Epithelial cell of proximal tubule (primary cell): Measurements from ENCODE around the gene INO80E. TPM values are rescaled to one million over a fixed set of nuclear protein-coding genes. Genes with fewer than 3 reads are reported as not detected.

ENCODE experiments used
- DNase-seq: peaks from one replicate; pipeline ENCODE4 v3.0.0-alpha.2; 2011; ENCODE audit warnings: low read depth
- H3K4me3 ChIP-seq: 2 replicates; pipeline ENCODE4 v1.5.1; 2011; ENCODE audit warnings: low read depth, mild to moderate bottlenecking, low read length
- CTCF ChIP-seq: conservative IDR thresholded peaks from 2 replicates; pipeline ENCODE4 v1.5.1; 2012; ENCODE audit warnings: low read depth, mild to moderate bottlenecking, low read length
- total RNA-seq: library from RNA; depleted of rRNA; stranded (reverse); fragments of >200 nt; gene quantifications from 2 replicates; pipeline ENCODE4 v1.2.3, GENCODE V29; 2015

Gene INO80E
- total RNA-seq, 1 donor from 2014 or later, result 86.9 TPM

- no peak overlapping the region for H3K4me3 ChIP-seq
- no peak for TF ChIP-seq CTCF
Measured at GRCh38 chr16:30023586-30023985, 27.5 kb downstream of the INO80E start.

GRCh38 chr16:30024451-30024850 is 28.4 kb downstream of the INO80E start:
- no peak overlapping the region for H3K4me3 ChIP-seq
- TF ChIP-seq CTCF, result no peak
- DNase-seq, result no peak

More at GRCh38 chr16:30023586-30023985, 27.5 kb downstream of the INO80E start:
- no peak for DNase-seq

GRCh38 chr16:30025156-30025555 is 29.1 kb downstream of the INO80E start:
- H3K4me3 ChIP-seq, result no peak overlapping the region
- TF ChIP-seq CTCF, result no peak
- no peak for DNase-seq

- DNase-seq, result no peak
- no peak overlapping the region for H3K4me3 ChIP-seq
- no peak for TF ChIP-seq CTCF
Measured at GRCh38 chr16:30025574-30025973, 29.5 kb downstream of the INO80E start.

- H3K4me3 ChIP-seq, result no peak overlapping the region
- no peak for DNase-seq
- TF ChIP-seq CTCF, result no peak
Measured at GRCh38 chr16:30026449-30026848, 30.4 kb downstream of the INO80E start.

GRCh38 chr16:30027588-30028437 is 31.8 kb downstream of the INO80E start:
- no peak for DNase-seq
- no peak overlapping the region for H3K4me3 ChIP-seq
- no peak for TF ChIP-seq CTCF
